Effector memory CD4-positive, alpha-beta T cell (primary cell): Measurements from ENCODE around the gene TMEM184C.

Experiments used
- DNase-seq, 3 donors: peaks; one replicate each; pipeline ENCODE4 v3.0.0-alpha.2; 2020
- H3K27ac ChIP-seq: 2 replicates; pipeline ENCODE4 v1.7.0; 2013; ENCODE audit warnings: mild to moderate bottlenecking, low read length, moderate library complexity; ENCODE audit not compliant: insufficient read depth, poor library complexity, severe bottlenecking
- H3K27me3 ChIP-seq: replicated peaks from 2 replicates; pipeline ENCODE4 v1.7.0; 2013; ENCODE audit warnings: mild to moderate bottlenecking, low read length; ENCODE audit not compliant: insufficient read depth, control insufficient read depth, poor library complexity, severe bottlenecking
- H3K36me3 ChIP-seq: 2 replicates; pipeline ENCODE4 v1.7.0; 2013; ENCODE audit warnings: mild to moderate bottlenecking, low read length, moderate library complexity; ENCODE audit not compliant: control insufficient read depth, insufficient read depth
- H3K4me1 ChIP-seq: 2 replicates; pipeline ENCODE4 v1.7.0; 2013; ENCODE audit warnings: low read length, mild to moderate bottlenecking; ENCODE audit not compliant: control insufficient read depth, insufficient read depth, poor library complexity, severe bottlenecking
- H3K4me3 ChIP-seq: 2 replicates; pipeline ENCODE4 v1.7.0; 2013; ENCODE audit warnings: low read length, low read depth, mild to moderate bottlenecking; ENCODE audit not compliant: insufficient read depth, poor library complexity, severe bottlenecking
- H3K9me3 ChIP-seq: 2 replicates; pipeline ENCODE4 v1.7.0; 2013; ENCODE audit warnings: mild to moderate bottlenecking, low read length, moderate library complexity; ENCODE audit not compliant: control insufficient read depth
- total RNA-seq, 3 donors: gene quantifications; one replicate each; lab custom pipeline; 2026; lab: John Stamatoyannopoulos, UW

TMEM184C gene
- 19.9 to 22.1 (median 20.5) reads per million in 3 donors for total RNA-seq

DNA sequence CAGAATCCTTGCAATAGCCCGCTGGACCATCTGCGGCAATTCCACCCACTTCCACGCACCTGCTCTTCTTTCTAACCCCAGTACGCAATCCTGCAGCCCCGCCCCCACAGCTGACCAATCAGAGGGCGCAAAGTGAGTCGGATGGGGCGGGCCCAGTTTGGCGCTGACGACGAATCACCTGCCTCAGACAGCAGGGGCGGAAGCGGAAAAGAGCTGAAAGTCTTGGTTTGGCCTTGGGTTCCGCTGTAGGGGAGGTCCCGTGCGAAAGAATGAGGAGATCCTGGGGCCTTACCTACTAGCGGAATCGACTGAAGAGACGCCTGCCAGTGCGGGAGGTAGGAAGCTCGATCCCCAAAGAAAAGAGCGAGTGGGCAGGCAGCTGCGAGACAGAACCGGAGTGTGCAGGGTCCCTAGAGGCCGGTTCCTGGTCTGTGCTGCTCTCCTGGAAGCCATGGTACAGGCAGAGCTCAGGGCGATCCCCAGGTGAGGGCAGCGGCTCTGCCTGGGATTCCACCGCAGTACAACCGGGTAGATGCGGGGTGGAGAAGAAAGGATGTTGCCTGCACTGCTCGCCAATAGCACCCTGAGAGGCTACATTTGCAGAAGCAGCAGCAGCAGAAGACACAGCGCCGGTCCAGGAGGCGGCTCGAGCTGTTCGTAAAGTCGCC lies at the start of gene TMEM184C:
TMEM184C (plus strand) TSS at position 225 of the 668 bp plus-strand sequence. CDS start 560 bp downstream, outside the sequence.
- H3K4me3 ChIP-seq = peak within 1 kb of the TSS; percentile 80
- peak; percentile 94 to 98 (median 97) for DNase-seq
- H3K27ac ChIP-seq = peak within 1 kb of the TSS; percentile 94
- no peaks in the 10 kb centered on the region for H3K36me3 ChIP-seq
- no peaks in the 10 kb centered on the region for H3K27me3 ChIP-seq
- H3K4me1 ChIP-seq = peaks cover 13% of the 10 kb centered on the region
- no peaks in the 10 kb centered on the region for H3K9me3 ChIP-seq

DNA sequence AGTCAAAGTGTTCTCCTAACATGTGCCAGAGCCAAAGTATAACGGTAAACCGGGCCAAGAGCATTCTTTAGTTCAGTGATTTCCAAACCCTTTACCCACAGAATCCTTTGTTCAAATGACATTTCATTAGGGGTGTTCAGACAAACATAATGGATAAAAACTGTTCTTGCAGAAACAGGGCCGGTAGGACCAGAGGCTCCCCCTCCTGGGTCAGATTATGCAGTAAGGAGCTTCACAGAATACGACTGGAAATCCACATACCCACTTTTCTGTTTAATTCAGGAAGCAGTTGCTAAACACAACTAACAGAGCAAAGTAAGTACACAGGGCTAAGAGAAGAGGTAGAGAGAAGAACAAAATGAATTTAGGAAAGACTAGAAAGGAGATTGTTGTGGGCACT lies 46.6 kb upstream of the TMEM184C start:
- Histone ChIP-seq H3K36me3 (no peaks in the 10 kb centered on the region), H3K9me3 (no peaks in the 10 kb centered on the region), H3K27me3 (no peaks in the 10 kb centered on the region), H3K27ac (no peak overlapping the region), H3K4me1 (no peaks in the 10 kb centered on the region), H3K4me3 (no peak overlapping the region)
- DNase-seq = no peak

DNA sequence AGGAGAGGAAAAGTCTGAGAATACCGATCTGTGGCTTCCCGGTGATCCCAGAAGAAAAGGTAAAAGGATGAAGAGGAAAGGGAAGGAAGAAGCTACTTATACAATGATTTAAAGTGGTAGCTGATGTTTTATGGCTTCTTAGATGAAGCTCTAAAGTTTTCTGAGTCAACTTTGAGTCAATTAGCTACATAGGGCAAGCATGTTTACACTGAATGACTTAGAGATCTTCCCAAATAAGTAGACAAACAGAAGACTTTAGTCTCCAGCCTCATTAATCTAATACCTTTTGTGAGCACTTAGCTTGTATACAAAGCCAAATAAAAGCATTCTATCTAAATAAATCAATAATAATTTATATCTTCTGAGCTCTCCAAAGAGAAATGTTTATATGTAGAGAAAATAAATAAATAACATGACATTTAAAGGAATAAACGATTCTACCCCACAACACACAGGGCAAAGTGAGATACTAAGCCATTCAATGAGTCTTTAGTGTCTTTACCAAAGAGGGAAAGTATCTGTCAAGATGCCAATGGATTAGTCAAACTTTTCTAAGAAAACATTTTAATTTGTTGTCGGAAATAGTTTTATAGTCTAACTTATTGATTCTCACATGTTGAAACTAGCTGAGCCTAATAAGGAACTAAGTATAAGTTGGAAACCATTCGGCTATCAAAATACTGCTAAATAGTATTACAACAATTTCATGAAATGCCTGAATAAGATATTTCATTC lies 46.0 kb upstream of the TMEM184C start:
- H3K36me3 ChIP-seq = no peaks in the 10 kb centered on the region
- no peak overlapping the region for H3K27ac ChIP-seq
- H3K4me3 ChIP-seq = no peak overlapping the region
- H3K27me3 ChIP-seq = no peaks in the 10 kb centered on the region
- H3K4me1 ChIP-seq = no peaks in the 10 kb centered on the region
- H3K9me3 ChIP-seq = no peaks in the 10 kb centered on the region
- no peak for DNase-seq

DNA sequence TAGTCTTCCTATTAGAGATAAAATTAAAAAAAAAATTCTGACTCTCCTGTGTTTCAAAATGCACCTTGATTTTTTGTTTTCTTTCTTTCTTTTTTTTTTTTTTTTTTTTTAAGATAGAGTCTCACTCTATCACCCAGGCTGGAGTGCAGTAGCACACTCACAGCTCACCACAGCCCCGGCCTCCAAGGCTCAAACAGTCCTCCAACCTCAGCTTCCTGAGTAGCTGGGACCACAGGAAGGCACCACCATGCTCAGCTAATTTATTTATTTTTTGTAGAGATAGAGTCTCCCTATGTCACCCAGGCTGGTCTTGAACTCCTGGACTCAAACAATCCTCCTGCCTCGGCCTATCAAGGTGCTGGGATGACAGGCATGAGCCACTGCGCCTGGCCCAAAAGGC lies 41.1 kb upstream of the TMEM184C start:
- Histone ChIP-seq H3K9me3 (no peaks in the 10 kb centered on the region), H3K27me3 (no peaks in the 10 kb centered on the region), H3K36me3 (no peaks in the 10 kb centered on the region), H3K27ac (no peak overlapping the region), H3K4me3 (no peak overlapping the region), H3K4me1 (no peaks in the 10 kb centered on the region)
- DNase-seq = no peak

DNA sequence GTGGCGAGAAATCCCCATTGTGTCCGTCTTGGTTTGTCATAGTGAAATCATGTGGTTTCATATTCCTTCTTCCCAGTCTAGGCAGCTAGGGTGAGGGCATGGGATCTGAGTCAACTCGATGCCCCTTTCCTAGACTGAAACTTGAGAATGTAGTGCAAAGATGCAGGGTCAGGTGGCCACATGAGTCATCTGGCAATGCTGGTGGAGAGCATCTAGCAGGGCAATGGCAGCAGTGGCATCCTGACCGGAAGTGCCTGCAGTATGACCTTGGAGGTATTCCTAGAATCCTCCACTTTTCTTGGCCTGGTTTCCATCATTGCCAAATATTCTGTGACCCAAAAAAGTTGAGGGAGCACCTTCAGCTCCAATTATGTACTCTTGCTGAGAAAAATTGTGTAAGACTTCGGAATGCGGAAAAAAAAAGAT lies 39.1 kb upstream of the TMEM184C start:
- H3K4me3 ChIP-seq = no peak overlapping the region
- no peaks in the 10 kb centered on the region for H3K27me3 ChIP-seq
- H3K4me1 ChIP-seq = no peaks in the 10 kb centered on the region
- no peaks in the 10 kb centered on the region for H3K9me3 ChIP-seq
- no peak for DNase-seq
- no peak overlapping the region for H3K27ac ChIP-seq
- H3K36me3 ChIP-seq = no peaks in the 10 kb centered on the region

DNA sequence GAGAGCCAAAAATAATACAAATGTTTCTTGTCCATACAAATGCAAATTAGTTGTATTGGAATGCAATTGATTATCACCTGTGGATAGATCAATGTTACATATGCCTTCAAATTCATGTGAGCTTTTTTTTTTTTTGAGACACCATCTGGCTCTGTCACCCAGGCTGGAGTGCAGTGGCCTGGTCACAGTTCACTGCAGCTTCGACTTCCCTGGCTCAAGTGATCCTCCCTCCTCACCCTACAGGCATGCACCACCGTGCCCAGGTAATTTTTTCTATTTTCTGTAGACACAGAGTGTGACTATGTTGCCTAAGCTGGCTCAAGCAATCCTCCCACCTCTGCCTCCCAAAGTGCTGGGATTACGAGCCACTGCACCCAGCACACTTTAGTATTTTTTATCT lies 38.6 kb upstream of the TMEM184C start:
- Histone ChIP-seq H3K36me3 (no peaks in the 10 kb centered on the region), H3K27me3 (no peaks in the 10 kb centered on the region), H3K4me1 (no peaks in the 10 kb centered on the region), H3K27ac (no peak overlapping the region), H3K4me3 (no peak overlapping the region), H3K9me3 (no peaks in the 10 kb centered on the region)
- no peak for DNase-seq

DNA sequence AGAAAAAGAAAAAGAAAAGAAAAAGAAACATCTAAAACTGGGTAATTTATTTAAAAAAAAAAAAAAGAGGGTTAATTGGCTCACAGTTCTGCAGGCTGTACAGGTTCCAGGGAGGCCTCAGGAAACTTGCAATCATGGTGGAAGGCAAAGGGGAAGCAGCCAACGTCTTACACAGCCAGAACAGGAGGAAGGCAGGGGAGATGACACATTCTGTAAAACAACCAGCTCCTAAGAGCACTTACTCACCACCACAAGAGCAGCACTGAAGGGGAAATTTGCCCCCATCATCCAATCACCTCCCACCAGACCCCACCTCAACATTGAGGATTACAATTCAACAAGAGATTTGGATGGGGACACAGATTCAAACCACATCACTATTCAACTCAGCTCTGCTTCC lies 36.8 kb upstream of the TMEM184C start:
- Histone ChIP-seq H3K27ac (no peak overlapping the region), H3K4me1 (no peaks in the 10 kb centered on the region), H3K4me3 (no peak overlapping the region), H3K27me3 (no peaks in the 10 kb centered on the region), H3K36me3 (no peaks in the 10 kb centered on the region), H3K9me3 (no peaks in the 10 kb centered on the region)
- no peak for DNase-seq

DNA sequence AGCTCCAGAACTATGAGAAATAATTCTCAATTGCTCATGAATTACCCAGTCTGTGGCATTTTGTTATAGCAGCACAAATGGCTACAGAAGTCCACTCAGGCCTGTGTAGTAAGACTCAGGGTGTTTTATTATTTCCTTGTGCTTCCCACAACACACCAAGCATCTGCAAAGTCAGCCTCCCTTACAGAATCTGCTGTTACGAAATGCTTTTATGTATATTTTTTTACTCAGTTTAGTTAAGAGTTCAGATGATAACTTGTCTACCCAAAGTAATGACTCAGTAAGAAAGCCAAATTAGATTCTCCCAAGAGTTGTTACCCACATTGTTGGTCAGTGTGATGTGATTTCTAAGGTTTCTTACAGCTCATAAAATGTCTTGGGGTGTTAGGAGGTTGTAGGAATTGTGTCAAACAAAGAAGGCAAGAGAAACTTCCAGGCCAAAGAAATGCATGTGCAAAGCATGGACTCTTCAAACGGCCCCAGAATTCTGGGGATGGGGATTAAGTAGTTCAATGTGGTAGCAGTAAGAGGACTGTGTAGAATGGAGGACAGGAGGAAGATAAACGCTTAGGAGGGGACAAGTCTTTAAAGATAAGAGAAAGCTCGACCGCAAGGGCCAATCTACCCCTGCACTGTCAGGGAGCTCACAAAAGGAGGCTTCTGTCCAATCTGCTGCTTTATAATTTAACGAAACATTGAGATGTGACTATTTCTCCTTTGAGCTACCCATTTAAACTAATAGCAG lies 35.4 kb upstream of the TMEM184C start:
- H3K9me3 ChIP-seq = no peaks in the 10 kb centered on the region
- no peak for DNase-seq
- H3K4me1 ChIP-seq = no peaks in the 10 kb centered on the region
- H3K27me3 ChIP-seq = no peaks in the 10 kb centered on the region
- H3K4me3 ChIP-seq = no peak overlapping the region
- H3K27ac ChIP-seq = no peak overlapping the region
- no peaks in the 10 kb centered on the region for H3K36me3 ChIP-seq

DNA sequence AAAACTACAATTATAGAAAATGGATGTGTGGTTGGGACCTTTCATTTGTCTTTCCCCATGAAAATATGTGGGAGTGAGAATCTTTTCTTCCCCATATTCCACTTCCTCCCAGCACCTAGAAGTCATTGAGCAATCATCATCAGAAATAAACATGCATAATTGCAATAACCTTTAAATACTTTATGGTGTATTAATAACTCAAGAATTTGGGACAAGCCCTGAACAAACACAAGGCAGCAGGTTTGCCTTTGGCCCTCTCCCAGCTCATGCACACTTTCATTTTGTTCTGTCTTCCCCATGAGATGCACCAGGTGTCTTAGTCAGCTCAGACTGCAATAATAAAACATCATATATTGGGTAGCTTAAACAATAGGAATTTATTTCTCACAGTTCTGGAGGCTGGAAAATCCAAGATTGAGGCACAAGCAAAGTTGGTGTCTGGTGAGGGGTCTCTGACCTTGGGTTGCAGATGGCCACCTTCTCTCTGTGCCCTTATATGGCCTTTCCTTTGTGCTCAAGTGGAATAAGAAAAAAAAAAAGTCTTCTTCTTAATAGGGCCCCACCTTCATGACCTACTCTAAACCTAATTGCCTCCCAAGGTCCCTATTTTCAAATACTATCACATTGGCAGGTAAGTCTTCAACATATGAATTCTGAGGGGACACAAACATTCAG lies 34.7 kb upstream of the TMEM184C start:
- H3K4me1 ChIP-seq = no peaks in the 10 kb centered on the region
- H3K27me3 ChIP-seq = no peaks in the 10 kb centered on the region
- no peak for DNase-seq
- H3K27ac ChIP-seq = no peak overlapping the region
- no peaks in the 10 kb centered on the region for H3K9me3 ChIP-seq
- H3K4me3 ChIP-seq = no peak overlapping the region
- H3K36me3 ChIP-seq = no peaks in the 10 kb centered on the region
